Activated naive CD8-positive, alpha-beta T cell treated with anti-CD3 and anti-CD28 coated beads, Interleukin-2, amount 50 U/mL, for 16 hours (primary cell): Measurements from ENCODE around the gene CCDC71.

Experiments used
- DNase-seq: peaks from one replicate; pipeline ENCODE4 v3.0.0-alpha.2; 2020; ENCODE audit warnings: low read depth, low spot score

CCDC71 gene

GRCh38 chr3:49165771-49166751 is at the start of gene CCDC71:
CCDC71 (minus strand) TSS chr3:49166331; CDS start chr3:49164208, 2,123 bp downstream.
- peak; percentile 55 for DNase-seq

DNA sequence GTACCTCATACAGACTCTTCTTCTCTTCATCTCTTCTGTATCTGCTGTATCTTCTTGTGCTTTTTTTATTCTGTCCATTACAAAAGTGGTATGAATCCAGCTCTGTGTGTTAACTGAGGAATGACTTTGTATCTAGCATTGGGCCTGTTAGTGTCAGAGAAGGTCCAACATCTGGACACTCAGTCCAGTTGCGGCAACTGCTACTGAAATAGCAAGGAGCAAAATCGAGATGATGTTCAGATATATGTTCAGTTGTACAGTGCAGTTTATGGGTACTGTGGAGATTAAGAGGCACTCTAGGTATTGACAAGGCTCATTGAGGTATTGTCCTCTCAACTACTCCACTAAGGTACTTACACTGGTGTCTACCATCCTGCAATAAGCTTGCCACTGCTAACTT is 47.9 kb upstream of the CCDC71 start:
- no peak for DNase-seq

- DNase-seq, result no peak
Measured at GRCh38 chr3:49213541-49213943, 47.4 kb upstream of the CCDC71 start.

DNA sequence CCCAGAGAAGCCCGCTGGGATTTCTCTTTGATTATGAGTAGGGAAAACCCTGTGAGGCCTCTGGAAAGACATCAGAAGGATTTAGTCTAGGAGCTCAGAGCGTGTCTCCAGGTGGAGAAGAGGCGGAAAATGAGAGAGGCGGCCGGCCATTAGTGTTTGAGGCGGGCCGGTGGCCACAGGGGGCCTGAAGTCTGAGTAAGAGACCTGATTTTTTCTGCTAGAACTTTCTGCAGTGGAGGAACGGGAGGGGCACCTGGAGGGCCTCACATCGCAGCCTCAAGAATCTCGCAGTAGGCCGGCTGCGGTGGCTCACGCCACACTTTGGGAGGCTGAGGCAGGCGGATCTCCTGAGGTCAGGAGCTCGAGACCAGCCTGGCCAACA is 33.8 kb upstream of the CCDC71 start:
- no peak for DNase-seq

DNA sequence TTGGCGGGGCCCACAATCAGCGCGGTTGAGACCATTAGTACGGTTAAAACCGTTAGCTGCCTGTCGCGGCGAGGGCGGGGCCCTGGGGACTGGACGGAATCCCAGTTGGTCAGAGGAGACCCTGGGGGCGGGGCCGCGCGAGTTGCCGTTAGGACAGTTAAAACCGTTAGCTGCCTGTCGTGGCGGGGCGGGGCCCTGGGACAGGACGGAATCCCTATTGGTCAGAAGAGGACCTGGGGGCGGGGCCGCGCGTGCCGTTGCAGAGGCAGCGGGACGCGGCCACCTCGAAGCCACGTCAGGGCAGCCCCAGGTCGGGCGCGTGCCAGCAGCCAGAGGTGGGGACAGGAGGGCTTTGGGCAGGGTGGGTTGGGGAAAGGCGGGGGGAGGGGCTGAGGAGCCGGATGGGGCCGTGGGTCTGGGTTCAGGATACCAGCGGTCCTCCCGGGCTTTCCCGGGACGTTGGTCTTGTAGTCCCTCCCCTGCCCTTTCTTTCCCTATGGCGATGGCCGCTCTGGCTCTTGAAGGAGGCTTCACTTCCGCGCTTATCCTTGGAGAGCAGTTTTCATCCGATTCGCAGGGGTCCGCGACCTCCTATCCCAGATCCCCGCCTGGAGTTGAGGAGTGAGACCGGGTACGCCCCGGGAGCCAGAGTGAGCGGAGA is 33.2 kb upstream of the CCDC71 start:
- no peak for DNase-seq

- DNase-seq, result no peak
Measured at GRCh38 chr3:49198611-49199230, 32.6 kb upstream of the CCDC71 start.

DNA sequence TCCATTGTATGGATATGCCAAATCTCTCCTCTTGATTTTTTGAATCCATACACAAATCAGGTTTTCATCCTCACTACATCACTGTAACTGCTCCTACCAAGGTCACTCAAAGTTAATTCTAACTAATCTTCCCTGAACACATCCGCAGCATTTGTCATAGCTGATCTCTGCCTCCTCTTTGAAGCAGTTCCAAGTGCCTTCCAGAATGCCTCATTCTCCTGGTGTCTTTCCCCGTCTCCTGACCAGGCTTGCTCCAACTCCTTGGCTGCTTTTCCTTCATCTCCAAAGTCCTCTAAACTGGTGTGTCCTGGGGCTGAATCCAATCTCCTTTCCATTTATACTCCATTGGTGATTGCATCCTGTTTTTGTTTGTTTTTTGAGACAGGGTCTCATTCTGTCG is 32.0 kb upstream of the CCDC71 start:
- no peak for DNase-seq

DNA sequence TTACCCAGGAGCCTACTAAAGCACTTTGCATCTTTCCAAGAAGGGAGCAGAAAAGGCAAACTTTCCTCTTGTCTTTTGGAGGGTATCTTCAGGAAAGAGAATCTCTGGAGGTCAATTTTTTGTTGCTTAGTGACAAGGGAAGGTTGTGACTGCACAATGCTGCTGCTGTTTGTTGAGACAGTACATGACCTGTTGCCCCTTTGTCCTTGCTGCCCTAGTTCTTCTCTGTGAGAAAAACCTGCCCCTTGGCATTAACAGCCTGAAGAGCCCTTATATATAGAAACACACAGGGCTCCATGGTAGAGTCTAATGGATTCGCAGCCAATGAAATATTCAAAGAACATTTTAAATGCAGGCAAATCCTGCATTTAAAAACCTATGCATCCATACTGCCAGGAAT is 25.6 kb upstream of the CCDC71 start:
- no peak for DNase-seq

- DNase-seq, result no peak
Measured at GRCh38 chr3:49183873-49184272, 17.7 kb upstream of the CCDC71 start.

DNA sequence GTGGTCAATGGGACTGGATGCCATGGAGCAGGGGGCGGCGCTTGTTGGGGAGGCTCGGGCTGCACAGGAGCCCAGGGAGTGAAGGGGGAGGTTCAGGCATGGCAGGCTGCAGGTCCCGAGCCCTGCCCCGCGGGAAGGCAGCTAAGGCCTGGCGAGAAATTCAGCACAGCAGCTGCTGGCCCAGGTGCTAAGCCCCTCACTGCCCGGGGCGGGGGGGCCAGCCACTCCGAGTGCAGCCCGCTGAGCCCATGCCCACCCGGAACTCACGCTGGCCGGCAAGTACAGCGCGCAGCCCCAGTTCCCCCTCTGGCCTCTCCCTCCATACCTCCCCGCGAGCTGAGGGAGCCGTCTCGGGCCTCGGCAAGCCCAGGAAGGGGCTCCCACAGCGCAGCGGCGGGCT is 16.6 kb upstream of the CCDC71 start:
- DNase-seq, result no peak

GRCh38 chr3:49181351-49181750 is 15.2 kb upstream of the CCDC71 start:
- DNase-seq, result no peak

GRCh38 chr3:49180116-49180515 is 14.0 kb upstream of the CCDC71 start:
- no peak for DNase-seq

DNA sequence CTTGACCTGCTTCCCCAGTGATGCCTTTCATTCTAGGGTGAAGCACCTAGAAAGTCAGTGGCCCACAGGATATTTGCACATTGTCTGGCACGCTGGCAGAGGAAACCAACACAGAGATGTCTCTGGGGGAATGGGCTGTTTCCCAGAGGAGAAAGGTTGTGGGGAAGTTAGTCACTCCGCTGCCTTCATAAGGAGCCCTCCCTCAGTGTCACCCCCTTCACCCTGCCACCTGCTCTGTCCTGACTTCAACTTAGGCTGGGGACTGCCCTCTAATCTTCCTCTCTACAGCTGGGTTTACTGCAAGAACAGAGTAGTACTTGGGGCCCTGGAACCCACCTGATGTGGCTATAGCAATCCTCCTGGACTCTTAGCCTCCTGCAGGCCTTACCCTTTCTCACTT is 10.9 kb upstream of the CCDC71 start:
- DNase-seq, result no peak

- DNase-seq, result no peak
Measured at GRCh38 chr3:49175530-49175929, 9.4 kb upstream of the CCDC71 start.

DNA sequence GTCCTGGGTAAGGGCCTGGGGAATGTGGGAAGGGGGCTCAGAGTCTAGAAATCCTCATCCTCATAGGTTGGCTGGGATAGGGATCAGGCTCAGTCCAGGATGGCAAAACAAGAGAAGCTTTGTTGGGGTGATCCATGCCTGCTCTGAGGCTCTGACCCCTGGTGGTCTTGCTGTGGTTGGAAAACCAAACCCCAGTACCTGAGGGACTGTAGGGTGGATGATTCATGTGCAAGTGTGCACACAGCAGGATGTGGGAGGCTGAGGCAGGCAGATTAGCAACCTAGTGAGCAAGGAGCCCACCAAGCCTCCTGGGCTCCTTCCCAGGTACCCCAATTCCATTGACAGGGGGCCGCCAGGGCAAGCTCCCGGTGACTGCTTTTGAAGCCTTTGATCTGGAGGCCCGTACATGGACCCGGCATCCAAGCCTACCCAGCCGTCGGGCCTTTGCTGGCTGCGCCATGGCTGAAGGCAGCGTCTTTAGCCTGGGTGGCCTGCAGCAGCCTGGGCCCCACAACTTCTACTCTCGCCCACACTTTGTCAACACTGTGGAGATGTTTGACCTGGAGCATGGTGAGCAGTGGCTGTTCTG is 8.4 kb upstream of the CCDC71 start:
- DNase-seq, result no peak

GRCh38 chr3:49173792-49174170 is 7.7 kb upstream of the CCDC71 start:
- no peak for DNase-seq

- DNase-seq, result no peak
Measured at GRCh38 chr3:49173116-49173791, 7.1 kb upstream of the CCDC71 start.

DNA sequence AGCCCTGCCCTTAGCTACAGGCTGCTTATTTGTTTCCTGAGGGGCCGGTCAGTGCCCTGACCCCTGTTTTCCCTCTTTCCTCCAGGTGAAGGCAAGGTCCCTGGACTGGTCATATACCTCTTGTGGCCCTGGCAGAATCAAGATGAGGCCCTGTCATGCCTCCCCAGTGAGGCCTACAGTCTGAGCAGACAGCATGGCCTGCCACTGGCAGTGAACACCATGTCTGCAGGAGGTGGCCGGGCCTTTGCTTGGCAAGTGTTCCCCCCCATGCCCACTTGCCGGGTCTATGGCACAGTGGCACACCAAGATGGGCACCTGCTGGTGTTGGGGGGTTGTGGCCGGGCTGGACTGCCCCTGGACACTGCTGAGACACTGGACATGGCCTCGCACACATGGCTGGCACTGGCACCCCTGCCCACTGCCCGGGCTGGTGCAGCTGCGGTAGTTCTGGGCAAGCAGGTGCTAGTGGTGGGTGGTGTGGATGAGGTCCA is 6.5 kb upstream of the CCDC71 start:
- DNase-seq, result no peak

DNA sequence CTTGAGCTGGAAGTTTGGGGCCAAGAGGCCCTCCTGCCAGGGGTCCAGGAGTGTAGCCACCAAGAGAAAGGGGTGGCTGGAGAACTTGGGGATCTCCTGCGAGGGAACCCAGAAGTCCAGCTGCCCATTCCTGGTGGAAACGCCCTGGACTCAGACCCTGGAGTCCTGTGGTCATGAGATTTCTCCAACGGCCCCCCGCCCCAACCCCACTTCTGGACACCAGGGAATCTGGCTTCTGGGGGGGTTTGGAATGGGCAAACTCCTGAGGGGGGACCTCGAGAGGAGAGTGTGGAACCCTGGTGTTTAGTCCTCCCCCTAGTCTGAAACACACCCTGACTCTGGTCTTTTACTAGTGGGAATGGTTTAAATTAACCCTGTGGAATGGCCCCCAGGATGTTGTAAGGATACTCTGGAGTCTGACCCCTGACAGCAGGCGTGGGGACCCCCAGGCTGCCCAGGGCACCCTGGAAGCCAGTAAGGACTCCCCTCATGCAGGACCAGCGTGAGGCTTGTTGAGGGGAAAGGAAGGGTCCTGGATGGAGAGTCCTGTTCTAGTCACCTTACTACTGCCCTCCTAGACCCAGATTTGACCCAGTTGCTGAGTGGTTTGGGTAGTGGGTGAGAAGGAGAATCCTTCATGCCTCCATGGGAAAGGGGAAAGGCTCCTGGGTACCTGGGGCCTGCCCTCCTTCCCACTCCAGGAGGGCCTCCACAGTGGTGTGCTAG is 5.8 kb upstream of the CCDC71 start:
- no peak for DNase-seq

DNA sequence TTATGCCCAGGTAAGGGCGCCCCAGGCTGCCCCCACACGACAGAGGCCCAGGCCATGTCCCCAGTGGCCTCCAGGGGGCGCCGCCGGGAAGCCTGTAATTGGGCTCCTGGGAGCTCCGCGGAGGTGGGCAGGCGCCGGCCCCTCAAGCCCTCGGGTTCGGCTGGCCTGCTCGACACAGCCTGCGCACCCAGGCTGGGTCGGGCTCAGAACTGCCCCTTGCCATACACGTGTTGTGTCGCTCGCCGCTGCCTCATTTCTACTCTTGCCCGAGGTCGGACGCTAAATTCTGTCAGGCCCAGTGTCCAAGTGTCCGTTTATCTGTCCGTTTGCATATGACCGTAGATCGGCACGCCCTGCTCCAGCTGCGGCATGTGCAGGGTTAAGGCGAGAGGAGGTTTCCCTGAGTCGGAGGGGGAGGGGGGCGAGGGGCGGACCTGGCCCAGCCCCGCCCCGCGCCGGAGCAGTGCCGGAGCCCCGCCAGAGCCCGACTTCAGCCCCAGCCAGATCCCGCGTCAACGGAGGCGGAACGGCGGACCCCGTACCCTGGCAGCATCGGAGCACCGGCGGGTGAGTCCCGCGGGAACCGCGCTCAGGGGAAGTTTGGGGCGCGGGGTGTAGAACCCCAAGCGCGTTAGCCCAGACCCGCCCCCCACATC is 5.1 kb upstream of the CCDC71 start, which contains the start of gene KLHDC8B:
KLHDC8B (plus strand) TSS at position 480 of the 656 bp plus-strand sequence. CDS start 1,172 bp downstream, outside the sequence.
- DNase-seq, result peak; percentile 65
